Measurements from ENCODE around the gene NACC2.
"Not testable (repeated sequence)": the region's sequence is repeated elsewhere in the genome, so short reads cannot be mapped to it uniquely, and the experiment has no call there.

Gene NACC2

DNA sequence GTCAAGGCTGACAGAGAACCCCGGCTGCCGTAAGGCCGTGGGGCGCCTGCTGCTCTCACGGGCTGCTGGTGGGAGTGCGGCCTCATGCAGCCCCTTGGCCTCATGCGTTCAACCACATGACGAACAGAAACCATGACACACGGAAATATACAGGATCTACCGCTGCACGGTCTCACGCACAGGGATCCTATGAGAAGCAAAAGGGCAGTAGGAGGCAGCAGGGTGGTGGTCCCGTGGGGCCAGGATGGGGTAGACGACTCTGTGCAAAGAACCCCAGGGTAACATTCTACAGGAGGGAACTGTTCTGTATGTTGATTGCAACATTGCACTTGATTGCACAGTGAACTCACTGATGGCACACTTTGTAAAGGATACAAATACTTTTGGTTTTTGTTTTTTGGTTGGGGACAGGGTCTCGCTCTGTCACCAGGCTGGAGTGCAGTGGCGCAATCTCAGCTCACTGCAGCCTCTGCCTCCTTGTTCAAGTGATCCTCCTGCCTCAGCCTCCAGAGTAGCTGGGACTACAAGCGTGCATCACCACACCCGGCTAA lies 51.6 kb downstream of the NACC2 start:
- DNase-seq, result no peak

DNA sequence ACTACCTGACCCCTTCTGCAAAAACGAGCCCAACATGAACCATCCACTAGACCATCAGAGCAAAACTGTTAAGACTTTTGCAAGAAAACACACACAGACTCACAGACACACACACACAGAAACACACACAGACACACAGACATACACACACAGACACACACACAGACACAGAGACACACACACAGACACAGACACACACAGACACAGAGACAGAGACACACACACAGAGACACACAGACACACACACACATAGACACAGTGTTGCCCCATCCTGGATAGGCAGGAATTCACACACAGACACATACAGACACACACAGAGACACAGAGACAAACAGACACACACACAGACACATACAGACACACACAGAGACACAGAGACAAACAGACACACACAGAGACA lies 52.5 kb downstream of the NACC2 start:
- DNase-seq, result no peak

DNA sequence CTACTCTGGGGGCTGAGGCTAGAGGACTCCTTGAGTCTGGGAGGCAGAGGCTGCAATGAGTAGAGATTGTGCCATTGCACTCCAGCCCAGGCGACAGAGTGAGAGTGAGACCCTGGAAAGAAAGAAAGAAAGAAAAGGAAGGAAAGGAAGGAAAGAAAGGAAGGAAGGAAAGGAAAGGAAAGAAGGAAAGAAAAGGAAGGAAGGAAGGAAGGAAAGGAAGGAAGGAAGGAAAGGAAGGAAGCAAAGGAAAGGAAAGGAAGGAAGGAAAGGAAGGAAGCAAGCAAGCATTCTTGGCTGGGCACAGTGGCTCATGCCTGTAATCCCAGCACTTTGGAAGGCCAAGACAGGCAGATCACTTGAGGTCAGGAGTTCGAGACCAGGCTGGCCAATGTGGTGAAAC lies 54.2 kb downstream of the NACC2 start:
- not testable (repeated sequence) for DNase-seq

DNA sequence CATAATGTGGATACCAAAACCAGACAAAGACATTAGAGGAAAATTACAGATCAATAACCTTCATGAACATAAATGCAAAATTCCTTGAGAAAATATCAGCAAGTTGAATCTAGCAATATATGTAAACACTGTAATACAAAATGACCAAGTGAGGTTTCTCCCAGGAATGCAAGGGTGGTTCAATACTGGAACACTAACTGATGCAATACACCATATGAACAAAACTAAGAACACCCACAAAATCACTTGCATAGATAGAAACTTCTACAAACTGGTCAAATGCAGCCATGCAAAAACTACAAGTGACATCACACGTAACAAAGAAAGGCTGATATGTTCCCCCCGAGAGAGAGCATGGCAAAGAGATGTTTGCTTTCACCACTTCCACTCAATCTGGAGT lies 55.6 kb downstream of the NACC2 start:
- DNase-seq, result no peak

- no peak for DNase-seq
Measured at GRCh38 chr9:136036848-136037247, 58.2 kb downstream of the NACC2 start.

DNA sequence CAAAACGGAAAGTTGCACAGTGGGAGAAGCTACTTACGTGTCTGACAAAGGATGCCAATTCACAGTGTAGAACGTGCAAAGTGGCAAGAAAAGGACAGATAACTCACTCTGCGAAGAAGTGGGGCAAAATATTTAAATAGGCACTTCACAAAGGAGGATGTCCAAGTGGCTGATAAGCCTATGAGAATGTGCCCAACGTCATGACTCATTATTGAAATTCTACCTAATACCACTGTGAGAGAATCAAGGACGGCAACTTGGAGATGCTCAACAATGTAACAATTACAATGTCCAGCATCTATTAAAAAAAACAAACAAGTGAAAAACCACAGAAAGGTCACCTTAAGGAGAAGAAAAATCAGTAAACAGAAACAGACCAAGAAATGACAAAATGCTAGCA lies 59.0 kb downstream of the NACC2 start:
- DNase-seq, result no peak

- DNase-seq, result no peak
Measured at GRCh38 chr9:136031741-136032730, 63.1 kb downstream of the NACC2 start.

GRCh38 chr9:136031094-136031493 lies 64.0 kb downstream of the NACC2 start:
- no peak for DNase-seq

GRCh38 chr9:136029556-136029955 lies 65.5 kb downstream of the NACC2 start:
- DNase-seq, result no peak

DNA sequence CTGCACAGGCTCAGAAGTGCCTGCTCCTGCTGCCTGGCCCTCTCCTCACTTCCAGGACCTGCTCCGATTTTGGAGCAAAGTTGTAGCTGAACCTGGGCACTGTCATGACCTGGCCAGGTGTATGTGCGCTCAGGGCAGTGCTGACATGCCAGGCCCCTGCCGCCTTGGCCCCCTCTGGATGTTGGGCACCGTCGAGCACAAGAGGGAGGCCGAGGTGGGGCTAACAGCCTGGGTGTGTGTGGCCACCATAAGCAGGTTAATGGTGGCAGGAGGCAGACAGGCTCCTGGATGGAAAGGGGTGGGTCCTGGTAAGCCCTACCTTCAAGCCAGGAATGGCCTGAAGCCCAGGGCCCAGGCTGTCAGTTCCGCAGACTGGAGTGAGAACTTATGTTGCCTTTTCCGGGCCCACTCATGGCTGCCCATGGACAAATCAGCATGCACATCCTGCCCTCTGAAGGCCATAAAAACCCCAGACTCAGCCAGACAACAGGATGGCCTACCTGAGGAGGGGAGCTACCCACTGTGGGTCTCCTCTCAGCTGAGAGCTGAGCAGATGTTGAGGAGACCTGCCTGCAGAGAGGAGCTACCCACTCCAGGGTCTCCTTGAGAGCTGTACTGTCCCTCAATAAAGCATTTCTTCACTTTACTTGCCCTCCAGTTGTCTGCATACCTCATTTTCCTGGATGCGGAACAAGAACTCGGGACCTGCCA lies 66.2 kb downstream of the NACC2 start:
- no peak for DNase-seq

GRCh38 chr9:136026943-136027289 lies 68.2 kb downstream of the NACC2 start:
- DNase-seq, result not testable (repeated sequence)

GRCh38 chr9:136026266-136026942 lies 68.7 kb downstream of the NACC2 start:
- DNase-seq, result no peak

GRCh38 chr9:136025481-136025880 lies 69.6 kb downstream of the NACC2 start:
- no peak for DNase-seq

DNA sequence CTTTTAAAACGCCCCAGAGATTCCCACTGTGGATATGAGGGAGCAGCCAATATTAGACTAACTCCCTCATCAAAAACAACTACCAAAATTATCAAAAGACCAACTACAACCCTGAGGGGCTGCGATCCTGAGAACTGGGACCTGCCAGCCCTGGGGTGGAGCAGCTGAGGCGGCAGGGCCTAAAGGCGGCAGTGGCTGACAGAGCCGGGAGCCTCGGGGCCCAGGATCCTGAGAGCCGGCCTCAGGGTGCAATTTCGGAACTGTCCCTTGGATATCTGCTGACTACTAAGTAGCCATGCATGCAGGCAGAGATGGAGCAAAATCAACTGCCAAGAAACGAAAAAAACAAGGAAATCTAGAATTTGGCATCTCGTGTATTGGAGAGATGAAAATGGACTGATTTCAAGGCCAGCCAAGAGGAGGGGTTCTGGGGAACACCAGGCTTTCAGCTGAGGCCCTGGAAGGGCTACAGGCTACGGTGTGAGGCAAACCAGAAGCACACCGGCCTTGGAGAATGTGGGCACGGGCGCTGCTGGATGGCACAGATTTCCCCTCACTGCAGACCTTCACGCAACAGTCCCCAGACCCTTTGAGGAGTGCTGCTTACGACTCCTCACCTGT lies 70.3 kb downstream of the NACC2 start:
- DNase-seq, result no peak

- no peak for DNase-seq
Measured at GRCh38 chr9:136024286-136024685, 70.8 kb downstream of the NACC2 start.

GRCh38 chr9:136023410-136024225 lies 71.5 kb downstream of the NACC2 start:
- DNase-seq, result no peak

DNA sequence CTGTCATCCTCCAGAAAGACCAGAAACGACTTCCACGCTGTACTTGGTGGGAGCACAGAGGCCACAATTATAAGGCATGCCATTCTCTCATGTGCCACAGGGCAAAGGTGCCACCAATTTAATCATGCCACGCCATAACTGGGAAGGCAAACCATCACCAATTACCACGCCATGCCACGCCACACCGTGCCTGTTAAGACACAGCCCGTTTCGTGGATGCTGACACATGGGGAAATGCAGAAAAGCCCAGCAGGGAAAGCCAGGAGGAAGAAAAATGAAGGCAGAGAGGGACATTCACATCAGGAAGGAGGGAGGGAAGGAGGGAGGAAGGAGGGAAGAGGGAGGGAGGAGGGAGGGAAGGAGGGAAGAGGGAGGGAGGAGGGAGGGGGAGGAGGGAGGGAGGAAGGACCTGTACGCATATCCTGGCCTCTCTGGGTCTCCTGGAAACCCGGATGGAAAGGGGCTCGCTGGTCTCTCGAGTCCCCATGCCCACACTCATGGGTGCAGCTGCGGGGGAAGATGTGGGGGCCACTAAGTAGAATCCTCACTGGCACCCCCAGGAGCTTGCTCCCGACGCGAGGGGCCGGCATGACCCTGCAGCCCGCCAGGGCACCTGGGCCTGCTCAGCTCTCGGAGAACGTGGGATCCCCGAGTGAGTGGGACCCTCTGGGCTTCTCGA lies 72.2 kb downstream of the NACC2 start:
- no peak for DNase-seq

DNA sequence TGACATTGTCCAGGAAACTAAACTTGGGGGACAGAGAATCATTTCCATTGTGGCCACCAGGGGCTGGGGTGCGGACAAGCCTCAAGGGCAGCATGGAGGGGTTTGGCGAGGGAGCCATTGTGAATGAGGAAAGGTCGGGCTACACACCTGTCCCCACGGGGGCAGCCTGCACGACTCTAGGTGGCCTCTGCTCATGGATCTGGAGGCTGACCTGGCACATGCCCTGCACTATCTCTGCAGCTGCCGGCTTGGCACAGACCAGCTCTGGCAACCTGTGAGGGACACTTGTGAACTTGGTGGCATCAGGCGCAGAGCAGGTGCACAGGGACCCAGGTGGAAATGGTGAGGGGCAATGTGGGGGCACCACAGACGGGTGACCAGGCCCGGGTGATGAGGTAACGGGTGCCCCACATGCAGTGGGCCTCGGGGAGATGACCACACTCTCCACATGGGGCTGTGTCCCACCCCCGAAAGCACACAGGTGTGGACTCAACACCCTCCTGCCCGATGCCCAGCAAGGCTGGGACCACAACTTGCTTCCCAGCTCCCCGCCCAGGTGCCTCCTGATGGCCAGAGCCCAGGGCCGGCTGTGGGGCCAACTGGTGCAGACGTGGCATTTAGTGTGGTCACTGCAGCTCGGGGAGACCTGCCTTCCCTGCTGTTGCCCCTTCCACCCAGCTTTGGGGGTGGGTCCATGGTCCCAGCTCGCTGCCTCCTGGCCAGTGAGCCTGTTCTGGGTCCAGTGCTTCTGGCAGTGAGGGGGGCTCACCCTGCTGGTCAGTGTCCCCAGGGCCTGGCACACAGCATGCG lies 73.0 kb downstream of the NACC2 start:
- no peak for DNase-seq

DNA sequence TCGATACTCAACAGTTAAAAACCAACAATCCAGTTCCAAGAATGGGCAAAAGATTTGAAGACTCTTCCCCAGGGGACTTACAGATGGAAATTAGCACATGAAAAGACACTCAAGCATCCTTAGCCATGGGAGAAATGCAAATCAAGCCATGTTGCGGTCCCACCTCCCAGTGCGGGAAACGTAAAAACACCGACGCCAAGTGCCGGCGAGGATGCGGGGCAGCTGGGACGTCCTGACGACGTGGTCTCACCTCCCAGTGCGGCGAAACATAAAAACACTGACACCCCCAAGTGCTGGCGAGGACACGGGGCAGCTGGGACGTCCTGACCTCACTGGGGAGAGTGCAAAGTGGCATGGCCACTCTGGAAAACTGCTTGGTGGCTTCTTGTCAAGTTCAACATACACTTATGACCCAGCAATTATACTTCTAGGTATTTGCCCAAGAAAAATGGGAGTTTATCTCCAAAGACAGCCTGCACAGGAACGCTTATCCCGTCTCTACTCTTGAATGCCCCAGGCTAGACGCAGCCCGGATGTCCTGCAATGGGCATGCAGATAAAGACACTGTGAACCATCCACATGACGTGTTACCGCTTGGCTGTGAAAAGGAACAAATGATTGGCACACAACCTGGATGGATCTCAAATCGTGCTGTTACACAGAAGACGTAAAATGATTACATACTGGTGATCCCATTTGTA lies 73.8 kb downstream of the NACC2 start:
- DNase-seq, result no peak

DNA sequence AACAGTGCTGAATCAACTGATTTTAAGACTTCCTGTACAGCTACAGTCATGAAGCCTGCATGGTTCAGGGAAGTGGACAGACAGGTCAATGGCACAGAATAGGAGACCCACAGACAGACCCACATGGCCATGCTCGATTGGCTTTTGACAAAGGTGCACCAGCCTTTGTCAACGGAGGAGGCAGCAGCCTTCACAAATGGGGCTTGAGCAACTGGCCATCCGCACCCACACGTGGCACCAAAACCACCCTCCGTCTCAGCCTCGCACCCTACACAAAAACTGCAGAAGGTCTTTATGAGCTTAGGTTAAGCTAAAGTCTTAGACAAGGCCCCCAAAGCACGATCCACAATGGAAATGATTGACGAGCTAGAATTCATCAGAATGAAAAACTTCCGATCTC lies 74.4 kb downstream of the NACC2 start:
- DNase-seq, result no peak
